ENCODE results near the gene MED29.

MED29 gene

GRCh38 chr19:39449116-39449797 lies 58.1 kb downstream of the MED29 start:
- Histone ChIP-seq H3K27ac (ENCODE audit: poor library complexity, severe bottlenecking) (no peak overlapping the region), H3K4me1 (ENCODE audit: insufficient read depth, poor library complexity, severe bottlenecking) (peaks cover 13% of the 10 kb centered on the region), H3K27me3 (ENCODE audit: insufficient read depth, poor library complexity, severe bottlenecking) (no peaks in the 10 kb centered on the region), H3K4me3 (ENCODE audit: severe bottlenecking) (no peak overlapping the region), H3K9me3 (ENCODE audit: severe bottlenecking) (no peaks in the 10 kb centered on the region), H3K36me3 (ENCODE audit: low read depth) (peaks cover 44% of the 10 kb centered on the region)
- ATAC-seq (ENCODE audit: low read depth): no peak
- no peak for DNase-seq (ENCODE audit: low spot score)
- TF ChIP-seq CTCF (IDR thresholded peaks at IDR 0.05; ENCODE audit: poor library complexity, severe bottlenecking): no peak
